Ovary (tissue), 3 donors: ENCODE results near the gene NEK4.

Experiments used
- POLR2A ChIP-seq: fragments of 450-650 bp; IDR thresholded peaks from one replicate; pipeline ENCODE4 v1.6.1; 2017; ENCODE audit warnings: antibody characterized with exemption, mild to moderate bottlenecking, moderate library complexity
- TF ChIP-seq, protein P1 (sequence below), 3 donors: fragments of 450-650 bp in 2 of 3; fragments of 200-600 bp in 1 of 3; IDR thresholded peaks; one replicate each; pipeline versions ENCODE4 v1.5.1 to v1.8.0; 2016 to 2022; ENCODE audit warnings: antibody characterized with exemption in 3 of 3, mild to moderate bottlenecking in 1 of 3
- donor health status: DM: no; HTN: no; CAD: no.

- TF ChIP-seq, protein P1, sequence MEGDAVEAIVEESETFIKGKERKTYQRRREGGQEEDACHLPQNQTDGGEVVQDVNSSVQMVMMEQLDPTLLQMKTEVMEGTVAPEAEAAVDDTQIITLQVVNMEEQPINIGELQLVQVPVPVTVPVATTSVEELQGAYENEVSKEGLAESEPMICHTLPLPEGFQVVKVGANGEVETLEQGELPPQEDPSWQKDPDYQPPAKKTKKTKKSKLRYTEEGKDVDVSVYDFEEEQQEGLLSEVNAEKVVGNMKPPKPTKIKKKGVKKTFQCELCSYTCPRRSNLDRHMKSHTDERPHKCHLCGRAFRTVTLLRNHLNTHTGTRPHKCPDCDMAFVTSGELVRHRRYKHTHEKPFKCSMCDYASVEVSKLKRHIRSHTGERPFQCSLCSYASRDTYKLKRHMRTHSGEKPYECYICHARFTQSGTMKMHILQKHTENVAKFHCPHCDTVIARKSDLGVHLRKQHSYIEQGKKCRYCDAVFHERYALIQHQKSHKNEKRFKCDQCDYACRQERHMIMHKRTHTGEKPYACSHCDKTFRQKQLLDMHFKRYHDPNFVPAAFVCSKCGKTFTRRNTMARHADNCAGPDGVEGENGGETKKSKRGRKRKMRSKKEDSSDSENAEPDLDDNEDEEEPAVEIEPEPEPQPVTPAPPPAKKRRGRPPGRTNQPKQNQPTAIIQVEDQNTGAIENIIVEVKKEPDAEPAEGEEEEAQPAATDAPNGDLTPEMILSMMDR (IDR thresholded peaks at IDR 0.05): no peak
- no peak for TF ChIP-seq POLR2A
Measured at GRCh38 chr3:52756141-52756540, 14.6 kb downstream of the NEK4 start.
